BE2C (cell line): ENCODE results near the gene DZIP1.
"Not testable (repeated sequence)": the region's sequence is repeated elsewhere in the genome, so short reads cannot be mapped to it uniquely, and the experiment has no call there.

Experiments
- DNase-seq: peaks from one replicate; pipeline ENCODE4 v3.0.0-alpha.2; 2020
- H3K27me3 ChIP-seq: fragments of 250-450 bp; sonication (Bioruptor Pico); 2 replicates; pipeline ENCODE4 v1.5.1; 2020; ENCODE audit warnings: mild to moderate bottlenecking
- H3K36me3 ChIP-seq: fragments of 250-450 bp; sonication (Bioruptor Pico); 2 replicates; pipeline ENCODE4 v1.5.1; 2020; ENCODE audit warnings: mild to moderate bottlenecking
- H3K4me1 ChIP-seq: fragments of 250-450 bp; sonication (Bioruptor Pico); 2 replicates; pipeline ENCODE4 v1.5.1; 2020
- H3K4me3 ChIP-seq: 2 replicates; pipeline ENCODE4 v1.5.1; 2011; ENCODE audit warnings: low read depth, low read length
- H3K9me3 ChIP-seq: fragments of 250-450 bp; sonication (Bioruptor Pico); 2 replicates; pipeline ENCODE4 v1.5.1; 2020
- CTCF ChIP-seq: IDR thresholded peaks from 2 replicates; pipeline ENCODE4 v1.5.1; 2012; ENCODE audit warnings: mild to moderate bottlenecking, low read depth, low read length

The DZIP1 gene

DNA sequence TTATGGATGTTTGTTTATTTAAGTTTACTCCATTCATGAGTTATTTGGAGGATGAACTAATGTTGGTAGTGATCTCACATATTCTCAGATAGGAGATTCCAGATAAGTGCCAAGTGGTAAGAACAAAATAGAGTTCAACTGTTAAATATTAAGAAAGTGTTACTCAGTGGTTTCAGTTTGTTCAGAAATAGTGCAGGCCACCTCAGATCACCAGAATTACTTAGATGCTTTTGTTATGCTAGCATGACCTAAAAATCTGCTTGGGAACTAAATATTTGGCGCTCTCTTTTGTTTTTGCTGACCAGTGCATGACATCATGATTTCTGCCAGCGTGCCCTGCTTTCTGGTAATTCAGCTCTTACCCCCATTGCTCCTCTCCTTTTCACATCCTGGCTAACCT, 76.4 kb downstream of the DZIP1 start:
- Histone ChIP-seq H3K4me1 (no peaks in the 10 kb centered on the region), H3K9me3 (no peaks in the 10 kb centered on the region), H3K36me3 (no peaks in the 10 kb centered on the region), H3K27me3 (no peaks in the 10 kb centered on the region), H3K4me3 (no peak overlapping the region)
- TF ChIP-seq CTCF = no peak
- DNase-seq = no peak

DNA sequence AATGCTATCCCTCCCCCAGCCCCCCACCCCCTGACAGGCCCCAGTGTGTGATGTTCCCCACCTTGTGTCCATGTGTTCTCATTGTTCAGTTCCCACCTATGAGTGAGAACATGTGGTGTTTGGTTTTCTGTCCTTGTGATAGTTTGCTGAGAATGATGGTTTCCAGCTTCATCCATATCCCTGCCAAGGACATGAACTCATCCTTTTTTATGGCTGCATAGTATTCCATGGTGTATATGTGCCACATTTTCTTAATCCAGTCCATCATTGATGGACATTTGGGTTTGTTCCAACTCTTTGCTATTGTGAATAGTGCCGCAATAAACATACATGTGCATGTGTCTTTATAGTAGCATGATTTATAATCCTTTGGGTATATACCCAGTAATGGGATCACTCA, 78.7 kb downstream of the DZIP1 start:
- not testable (repeated sequence) for H3K4me1 ChIP-seq, H3K4me3 ChIP-seq, H3K9me3 ChIP-seq, H3K27me3 ChIP-seq, H3K36me3 ChIP-seq, DNase-seq

DNA sequence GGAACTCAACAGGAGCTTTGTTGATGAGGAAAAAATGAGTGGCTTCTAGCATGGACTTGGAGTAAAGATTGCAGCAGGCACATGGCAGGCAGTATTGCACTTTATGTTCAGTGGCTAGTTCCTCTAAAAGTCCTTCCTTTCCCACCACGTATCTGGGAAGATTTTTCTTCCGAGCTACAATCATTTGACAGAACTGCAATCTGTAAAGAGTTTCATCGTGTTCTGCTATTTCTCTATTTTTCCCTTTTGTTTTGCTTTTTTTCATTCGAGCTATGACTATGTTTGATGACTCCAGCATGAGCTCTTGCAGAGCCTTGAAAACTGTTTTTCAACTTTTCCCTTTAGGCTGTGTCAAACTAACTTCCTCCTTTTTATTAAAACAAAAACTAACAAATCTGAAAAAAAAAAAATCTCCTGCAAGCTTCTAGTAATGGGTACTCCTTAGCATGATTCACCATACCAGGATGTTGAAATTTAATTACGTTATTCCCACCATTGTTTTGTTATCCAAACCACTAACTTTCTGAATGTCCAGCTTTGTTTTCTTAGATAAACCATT, 79.7 kb downstream of the DZIP1 start:
- no peaks in the 10 kb centered on the region for H3K36me3 ChIP-seq
- TF ChIP-seq CTCF = no peak
- H3K9me3 ChIP-seq = no peaks in the 10 kb centered on the region
- H3K27me3 ChIP-seq = no peaks in the 10 kb centered on the region
- no peak for DNase-seq
- H3K4me1 ChIP-seq = no peaks in the 10 kb centered on the region
- H3K4me3 ChIP-seq = no peak overlapping the region

DNA sequence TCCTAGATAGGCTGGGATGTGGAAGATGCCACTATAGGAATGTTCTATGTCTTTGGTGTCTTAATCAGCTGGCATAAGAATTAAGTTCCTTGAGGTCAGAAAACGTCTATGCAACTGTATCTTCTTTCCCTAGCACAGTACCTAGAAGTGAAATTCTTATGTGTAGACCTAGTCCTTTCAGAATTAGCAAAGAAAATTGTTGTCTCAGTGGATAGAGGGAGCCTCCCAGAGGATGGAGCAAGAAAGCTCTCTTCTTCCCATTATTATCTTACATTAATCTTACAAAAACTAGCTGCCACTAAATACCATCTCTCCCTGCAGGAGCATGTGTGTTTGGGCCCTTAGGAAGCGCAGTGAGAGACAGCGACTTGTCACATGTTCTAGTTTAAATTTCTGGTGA, 80.4 kb downstream of the DZIP1 start:
- DNase-seq = no peak
- H3K4me1 ChIP-seq = no peaks in the 10 kb centered on the region
- H3K4me3 ChIP-seq = no peak overlapping the region
- no peaks in the 10 kb centered on the region for H3K27me3 ChIP-seq
- TF ChIP-seq CTCF = peak; percentile 10; the same call in 1 of the 2 replicates
- no peaks in the 10 kb centered on the region for H3K36me3 ChIP-seq
- H3K9me3 ChIP-seq = no peaks in the 10 kb centered on the region

- Histone ChIP-seq H3K4me3 (no peak overlapping the region), H3K4me1 (no peaks in the 10 kb centered on the region), H3K27me3 (no peaks in the 10 kb centered on the region), H3K36me3 (no peaks in the 10 kb centered on the region), H3K9me3 (no peaks in the 10 kb centered on the region)
- TF ChIP-seq CTCF = no peak
- no peak for DNase-seq
These were observed 84.1 kb downstream of the DZIP1 start for GRCh38 chr13:95560387-95560786.

DNA sequence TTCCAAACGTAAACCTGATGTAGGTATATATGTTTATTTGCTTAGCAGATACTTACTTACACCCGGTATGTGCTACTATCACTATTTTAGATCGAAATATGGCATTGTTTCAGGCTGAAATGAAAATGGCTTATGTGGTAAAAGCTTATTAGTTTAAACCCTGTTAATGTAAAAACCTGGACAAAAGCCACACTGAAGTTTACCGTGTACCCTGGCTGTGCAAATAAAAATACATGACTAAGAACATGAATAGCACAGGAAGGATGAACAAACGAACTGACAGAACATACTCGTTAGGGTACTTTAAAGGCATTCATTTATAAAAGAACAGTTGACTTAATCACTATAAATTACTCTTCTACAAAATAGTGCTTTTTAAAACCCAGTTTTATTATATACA, 85.4 kb downstream of the DZIP1 start:
- DNase-seq = no peak
- H3K36me3 ChIP-seq = no peaks in the 10 kb centered on the region
- no peaks in the 10 kb centered on the region for H3K4me1 ChIP-seq
- H3K4me3 ChIP-seq = no peak overlapping the region
- no peaks in the 10 kb centered on the region for H3K9me3 ChIP-seq
- no peaks in the 10 kb centered on the region for H3K27me3 ChIP-seq
- TF ChIP-seq CTCF = no peak

DNA sequence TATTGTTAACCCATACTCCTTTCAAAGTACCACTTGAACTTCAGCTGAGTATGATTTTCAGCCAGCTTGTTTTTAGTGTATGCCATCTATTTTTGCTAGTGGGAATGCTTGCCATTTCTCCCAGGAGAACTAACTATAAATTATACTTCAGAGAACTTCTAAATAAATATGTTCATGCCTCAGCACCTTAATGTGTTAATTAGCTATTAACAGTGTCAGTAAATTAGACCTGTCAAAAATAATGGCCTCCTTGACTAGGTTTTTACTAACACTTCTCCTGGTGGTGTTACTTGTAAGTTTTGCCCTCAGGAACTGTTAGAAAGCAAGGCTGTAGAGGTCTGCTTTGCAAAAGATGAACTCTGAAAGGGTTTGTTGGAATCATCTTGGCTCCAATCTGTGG, 87.5 kb downstream of the DZIP1 start:
- TF ChIP-seq CTCF = no peak
- DNase-seq = no peak
- no peak overlapping the region for H3K4me3 ChIP-seq
- H3K9me3 ChIP-seq = no peaks in the 10 kb centered on the region
- H3K36me3 ChIP-seq = no peaks in the 10 kb centered on the region
- H3K27me3 ChIP-seq = no peaks in the 10 kb centered on the region
- H3K4me1 ChIP-seq = no peaks in the 10 kb centered on the region
